A549 (cell line): ENCODE results near the gene HYAL3. TPM values are rescaled to one million over a fixed set of nuclear protein-coding genes. Genes with fewer than 3 reads are reported as not detected.
A peak's percentile ranks its signal among the peaks of the same experiment; 100 is the strongest.

Source experiments
- ATAC-seq, 2 experiments: fragments of 200-7000 bp in 1 of 2; fragments of >200 bp in 1 of 2; cut with Nextera tagmentation in 1 of 2; cut with Tn5 transposase in 1 of 2; 3 replicates each; pipeline versions ENCODE4 v1.8.0 to v1.9.1; 2018 to 2020; ENCODE audit warnings: mild to moderate bottlenecking in 1 of 2, moderate library complexity in 1 of 2
- CTCF ChIA-PET: fragments of 300-600 bp; sonication (Branson Sonifier 250); formaldehyde crosslinking; extraction: SDS; loops from one replicate; lab custom pipeline; 2021; ENCODE audit warnings: antibody characterized with exemption, inconsistent platforms; lab: Yijun Ruan, JAX
- POLR2A ChIA-PET: fragments of 350-600 bp; formaldehyde crosslinking; extraction: SDS; loops from one replicate; lab custom pipeline; 2021; ENCODE audit warnings: antibody characterized with exemption, inconsistent platforms; lab: Yijun Ruan, JAX
- DNase-seq, 2 experiments: peaks; one replicate each; pipeline versions ENCODE4 v3.0.0 to v3.0.0-alpha.2; 2011 to 2016; ENCODE audit warnings: low read depth in 1 of 2, low spot score in 1 of 2
- FAIRE-seq: peaks from 2 replicates; lab custom pipeline; 2011; peaks lifted over from hg19 to GRCh38; lab: Jason Lieb, UNC
- H3K27ac ChIP-seq, 2 experiments: fragments of >200 bp; sonication (Bioruptor Twin); formaldehyde crosslinking; 3 replicates each; pipeline ENCODE4 v1.5.1; 2016 to 2017
- H3K4me1 ChIP-seq: fragments of >200 bp; sonication (Bioruptor Twin); formaldehyde crosslinking; 3 replicates; pipeline ENCODE4 v1.6.1; 2016
- H3K4me2 ChIP-seq: fragments of >200 bp; sonication (Bioruptor Twin); formaldehyde crosslinking; 3 replicates; pipeline ENCODE4 v1.6.1; 2016
- H3K4me3 ChIP-seq: fragments of >200 bp; sonication (Bioruptor Twin); formaldehyde crosslinking; 3 replicates; pipeline ENCODE4 v1.5.1; 2016
- H3K9me3 ChIP-seq: fragments of >200 bp; sonication (Bioruptor Twin); formaldehyde crosslinking; 3 replicates; pipeline ENCODE4 v1.6.1; 2016
- BHLHE40 ChIP-seq: IDR thresholded peaks from 2 replicates; pipeline ENCODE4 v1.6.1; 2012; ENCODE audit warnings: low read depth, low read length, inconsistent platforms
- FOSL2 ChIP-seq, 2 experiments: fragments of 450-650 bp in 1 of 2; fragments of >200 bp in 1 of 2; sonication (Bioruptor Twin) in 1 of 2; formaldehyde crosslinking; IDR thresholded peaks; 2 replicates each; pipeline versions ENCODE4 v1.5.0 to v1.6.1; 2016 to 2020; ENCODE audit warnings: mild to moderate bottlenecking in 1 of 2, moderate library complexity in 1 of 2
- HOXA7 ChIP-seq: fragments of 250-450 bp; sonication (Bioruptor Pico); IDR thresholded peaks from 2 replicates; pipeline ENCODE4 v1.5.0; 2020; ENCODE audit warnings: mild to moderate bottlenecking, moderate library complexity
- HOXB5 ChIP-seq: fragments of 250-450 bp; sonication (Bioruptor Pico); IDR thresholded peaks from 2 replicates; pipeline ENCODE4 v1.5.0; 2020; ENCODE audit warnings: mild to moderate bottlenecking, moderate library complexity
- JUN ChIP-seq, 2 experiments: fragments of >200 bp; sonication (Bioruptor Twin); formaldehyde crosslinking; IDR thresholded peaks; 2 replicates in 1 of 2; 3 replicates in 1 of 2; pipeline ENCODE4 v1.6.1; 2016 to 2017
- JUNB ChIP-seq: fragments of >200 bp; sonication (Bioruptor Twin); formaldehyde crosslinking; IDR thresholded peaks from 2 replicates; pipeline ENCODE4 v1.6.1; 2016
- KDM5A ChIP-seq: fragments of 200-600 bp; sonication (generic); IDR thresholded peaks from 2 replicates; pipeline ENCODE4 v1.6.1; 2016; ENCODE audit warnings: antibody characterized with exemption, mild to moderate bottlenecking
- MYC ChIP-seq: IDR thresholded peaks from 2 replicates; pipeline ENCODE4 v1.6.1; 2012; ENCODE audit warnings: mild to moderate bottlenecking, inconsistent platforms, low read length, improper control_type of control experiment, borderline replicate concordance
- NFE2L2 ChIP-seq: fragments of 150-350 bp; conservative IDR thresholded peaks from 2 replicates; pipeline ENCODE4 v1.6.1; 2014; ENCODE audit warnings: low read length
- NPAS2 ChIP-seq: fragments of 250-450 bp; sonication (Bioruptor Pico); IDR thresholded peaks from 2 replicates; pipeline ENCODE4 v1.8.0; 2022; ENCODE audit warnings: mild to moderate bottlenecking, moderate library complexity, borderline replicate concordance
- POLR2A ChIP-seq: IDR thresholded peaks from 2 replicates; pipeline ENCODE4 v1.6.1; 2012; ENCODE audit warnings: mild to moderate bottlenecking, low read length
- POLR2AphosphoS2 ChIP-seq: conservative IDR thresholded peaks from 2 replicates; pipeline ENCODE4 v1.6.1; 2012; ENCODE audit warnings: low read length, improper control_type of control experiment, inconsistent platforms
- REST ChIP-seq: fragments of 200-600 bp; sonication (generic); IDR thresholded peaks from 2 replicates; pipeline ENCODE4 v1.6.1; 2016; ENCODE audit warnings: antibody characterized with exemption, mild to moderate bottlenecking, moderate library complexity
- RNF2 ChIP-seq: fragments of 200-600 bp; sonication (generic); IDR thresholded peaks from 2 replicates; pipeline ENCODE4 v1.6.1; 2016; ENCODE audit warnings: low read depth, mild to moderate bottlenecking, antibody characterized with exemption, moderate library complexity, borderline replicate concordance
- SMC3 ChIP-seq: fragments of >200 bp; sonication (Bioruptor Twin); formaldehyde crosslinking; IDR thresholded peaks from 3 replicates; pipeline ENCODE4 v1.6.1; 2018; ENCODE audit warnings: inconsistent platforms
- SREBF2 ChIP-seq: fragments of 450-650 bp; IDR thresholded peaks from 2 replicates; pipeline ENCODE4 v1.6.1; 2014; ENCODE audit warnings: mild to moderate bottlenecking, moderate library complexity
- TP53 ChIP-seq: fragments of 250-450 bp; sonication (Bioruptor Pico); IDR thresholded peaks from 2 replicates; pipeline ENCODE4 v1.5.0; 2021; ENCODE audit warnings: mild to moderate bottlenecking, moderate library complexity
- ZFP36 ChIP-seq: fragments of 450-650 bp; IDR thresholded peaks from 2 replicates; pipeline ENCODE4 v1.6.1; 2014; ENCODE audit warnings: borderline replicate concordance; ENCODE audit not compliant: partially characterized antibody
- WGBS: methylation state at CpG from one replicate; pipeline ENCODE4 v1.1.6; 2017; ENCODE audit errors: missing lambda C conversion rate; 5-methylcytosine and 5-hydroxymethylcytosine counted together
- polyA plus RNA-seq, 4 experiments: library from polyadenylated mRNA; depleted of rRNA in 3 of 4; stranded (reverse); fragments of >200 nt; fragmentation: RNase III in 1 of 4; extraction: RNeasy Plus Mini Kit Qiagen cat#74134 plus additional on column Dnase treatment in 1 of 4; gene quantifications; 2 replicates in 3 of 4; 3 replicates in 1 of 4; pipeline ENCODE4 v1.2.3, GENCODE V29; 2011 to 2017
- TF ChIP-seq, protein P1 (sequence below): fragments of >200 bp; sonication (Bioruptor Twin); formaldehyde crosslinking; IDR thresholded peaks from 2 replicates; pipeline ENCODE4 v1.6.1; 2016

The HYAL3 gene
- polyA plus RNA-seq, 2 of the 4 experiments (the other 2 are of a cell fraction) = 3.0 to 5.0 TPM

DNA sequence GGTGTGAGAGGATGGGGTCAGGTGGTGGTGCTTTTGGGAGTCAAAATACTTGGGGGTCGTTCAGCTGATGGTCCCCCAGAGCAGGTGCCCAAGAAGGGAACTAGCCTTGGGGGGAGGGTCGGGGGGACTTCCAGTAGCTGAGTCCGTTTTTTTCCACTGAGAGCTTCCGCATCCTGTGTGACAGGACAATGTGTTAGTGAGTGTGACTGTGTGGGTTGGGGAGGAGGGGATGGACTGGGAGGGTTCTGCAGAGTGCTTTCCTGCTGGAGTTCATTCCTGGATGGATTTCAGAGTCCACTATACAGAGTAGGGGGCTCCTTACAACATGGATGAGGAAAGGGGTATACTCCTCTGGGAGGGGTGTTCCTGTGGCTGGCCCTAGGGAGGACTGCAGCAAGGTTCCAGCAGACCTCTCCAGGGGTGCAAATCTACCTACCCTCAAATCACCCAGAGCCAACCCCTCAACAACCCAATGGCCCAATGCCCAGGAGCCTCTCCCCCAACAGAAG lies 23.9 kb upstream of the HYAL3 start:
- FAIRE-seq = no peak
- TF ChIP-seq HOXB5 (CRISPR knock-in tag) (no peak), BHLHE40 (no peak), NPAS2 (CRISPR knock-in tag) (no peak), SMC3 (no peak), SREBF2 (no peak), HOXA7 (CRISPR knock-in tag) (no peak), TP53 (CRISPR knock-in tag) (no peak)
- Histone ChIP-seq H3K4me2 (no peak overlapping the region), H3K27ac (no peak overlapping the region), H3K4me1 (peaks cover 23% of the 10 kb centered on the region), H3K9me3 (no peaks in the 10 kb centered on the region), H3K4me3 (no peak overlapping the region)
- WGBS = 68% methylated on average over 3 of the region's 4 CpGs
- ATAC-seq = no peak
- no peak for DNase-seq
- ChIA-PET POLR2A (interaction anchor here (1.0 kb wide), 1 partner anchor 14 kb away, joined by 4 read pairs; no protein-coding TSS in a partner anchor), CTCF (interaction anchor here (1.1 to 5.1 kb wide), 9 partner anchors 8 to 129 kb away, joined by 3 to 56 read pairs (median 9); partner anchors contain the start of genes HYAL3, IFRD2, LSMEM2 and NAA80)

DNA sequence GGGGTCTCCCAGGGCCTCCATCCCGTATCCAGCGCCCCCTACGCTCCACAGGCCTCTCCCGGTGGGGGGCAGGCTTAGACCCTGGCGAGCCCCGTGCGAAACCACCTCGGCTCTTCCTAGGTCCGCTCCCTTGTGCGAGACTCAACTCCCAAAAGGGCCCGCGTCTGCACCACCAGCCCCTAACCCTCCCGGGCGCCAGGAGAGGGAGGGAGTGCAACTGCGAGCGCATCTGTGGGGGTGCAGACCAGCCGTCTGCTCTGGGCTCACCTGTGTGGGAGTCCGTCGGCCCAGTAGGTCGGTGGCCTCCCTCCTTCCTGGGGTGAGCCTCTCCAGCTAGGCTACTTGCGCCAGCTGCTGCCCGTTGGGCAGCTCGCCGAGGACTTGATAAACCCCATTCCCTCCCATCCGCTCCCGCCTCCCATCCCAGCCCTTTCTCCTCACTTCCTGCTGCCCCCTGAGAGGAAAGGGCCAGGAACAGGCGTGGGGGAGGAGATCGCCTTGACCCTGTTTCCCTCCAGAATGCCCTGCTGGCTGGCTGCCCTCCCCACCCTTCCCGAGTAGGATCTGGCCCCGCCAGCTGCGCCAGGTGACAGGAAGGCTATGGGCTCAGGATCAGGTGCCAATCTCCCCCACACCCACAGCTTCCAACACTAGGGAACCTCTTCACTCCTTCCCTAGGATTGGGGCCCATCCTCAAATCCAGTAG lies 23.3 kb upstream of the HYAL3 start, which contains the start of gene HYAL2:
TSS of gene HYAL2 (minus strand) at position 360 of the 706 bp plus-strand sequence. CDS start 2,256 bp downstream, outside the sequence.
- peak within 1 kb of the TSS; percentile 99 to 100 for H3K27ac ChIP-seq
- ATAC-seq = no peak
- POLR2A ChIA-PET = no interaction called here
- peak within 1 kb of the TSS; percentile 65 for H3K4me3 ChIP-seq
- 93% methylated on average over 18 of the region's 31 CpGs for WGBS
- DNase-seq = no peak
- FAIRE-seq = no peak
- CTCF ChIA-PET = interaction anchor here (1.1 to 5.1 kb wide), 5 partner anchors 12 to 96 kb away, joined by 3 to 56 read pairs (median 12); partner anchors contain the start of genes HYAL3 and NAA80
- peak within 1 kb of the TSS; percentile 98 for H3K4me2 ChIP-seq
- H3K4me1 ChIP-seq = peaks cover 27% of the 10 kb centered on the region
- TF ChIP-seq MYC (no peak), REST (no peak), FOSL2 (IDR thresholded peaks at IDR 0.05) (no peak), FOSL2 (CRISPR knock-in tag; IDR thresholded peaks at IDR 0.05) (no peak), NPAS2 (CRISPR knock-in tag) (no peak), POLR2A (no peak), RNF2 (no peak), NFE2L2 (no peak)
- H3K9me3 ChIP-seq = no peaks in the 10 kb centered on the region

DNA sequence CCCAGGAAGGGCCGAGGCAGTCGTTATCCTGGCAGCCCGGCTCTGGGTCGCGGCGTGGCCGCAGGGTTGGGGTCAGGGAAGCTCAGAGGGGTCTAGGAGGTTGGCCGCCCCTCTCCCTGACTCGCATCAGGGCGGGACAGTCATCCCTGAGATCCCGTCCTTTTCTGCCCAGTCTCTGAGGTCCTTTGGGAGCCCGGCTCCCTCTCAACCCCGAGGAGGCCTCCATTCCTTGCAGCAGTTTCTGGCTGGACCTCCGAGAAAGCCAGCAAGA lies 22.8 kb upstream of the HYAL3 start:
- no peak for FAIRE-seq
- H3K4me2 ChIP-seq = peak overlapping the region; percentile 98
- no peak for ATAC-seq
- no peaks in the 10 kb centered on the region for H3K9me3 ChIP-seq
- no peak for DNase-seq
- peak overlapping the region; percentile 99 to 100; a peak in 5 of 6 replicates for H3K27ac ChIP-seq
- ChIA-PET CTCF (interaction anchor here (1.0 to 5.1 kb wide), 6 partner anchors 13 to 33 kb away, joined by 3 to 56 read pairs (median 4); partner anchors contain the start of genes HYAL3 and NAA80), POLR2A (no interaction called here)
- WGBS = 76% methylated on average over 7 of the region's 14 CpGs
- peak overlapping the region; percentile 65 for H3K4me3 ChIP-seq
- TF ChIP-seq, protein P1, sequence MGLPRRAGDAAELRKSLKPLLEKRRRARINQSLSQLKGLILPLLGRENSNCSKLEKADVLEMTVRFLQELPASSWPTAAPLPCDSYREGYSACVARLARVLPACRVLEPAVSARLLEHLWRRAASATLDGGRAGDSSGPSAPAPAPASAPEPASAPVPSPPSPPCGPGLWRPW = no peak
- TF ChIP-seq JUNB = no peak
- no peak for TF ChIP-seq REST
- TF ChIP-seq JUN (IDR thresholded peaks at IDR 0.05) = no peak
- TF ChIP-seq POLR2AphosphoS2 = no peak
- no peak for TF ChIP-seq ZFP36
- no peak for TF ChIP-seq KDM5A
- TF ChIP-seq MYC = no peak
- H3K4me1 ChIP-seq = peaks cover 30% of the 10 kb centered on the region
